Thymus (tissue), 11 donors: ENCODE data around the gene PKNOX2. TPM values are rescaled to one million over a fixed set of nuclear protein-coding genes. Genes with fewer than 3 reads are reported as not detected.

ENCODE experiments used
- DNase-seq, 9 donors: peaks; one replicate each; pipeline ENCODE4 v3.0.0-alpha.2; 2013; ENCODE audit warnings: low spot score in 9 of 9, low read depth in 6 of 9, missing footprints in 1 of 9
- H3K27ac ChIP-seq, 2 donors: one replicate each; pipeline ENCODE4 v1.5.1; 2013; ENCODE audit warnings: control low read depth in 1 of 2, low read depth in 1 of 2, low read length in 1 of 2, mild to moderate bottlenecking in 1 of 2, moderate library complexity in 1 of 2
- H3K27me3 ChIP-seq, 2 donors: one replicate each; pipeline ENCODE4 v1.5.1; 2013; ENCODE audit warnings: low read length in 1 of 2; ENCODE audit not compliant: control insufficient read depth in 2 of 2, insufficient read depth in 1 of 2
- H3K36me3 ChIP-seq, 2 donors: one replicate each; pipeline ENCODE4 v1.5.1; 2013; ENCODE audit warnings: low read length in 1 of 2, mild to moderate bottlenecking in 1 of 2, moderate library complexity in 1 of 2; ENCODE audit not compliant: control insufficient read depth in 2 of 2, insufficient read depth in 2 of 2
- H3K4me1 ChIP-seq, 2 donors: one replicate each; pipeline ENCODE4 v1.5.1; 2013; ENCODE audit warnings: low read length in 2 of 2; ENCODE audit not compliant: control insufficient read depth in 2 of 2, insufficient read depth in 2 of 2
- H3K4me3 ChIP-seq, 2 donors: one replicate each; pipeline ENCODE4 v1.5.1; 2013; ENCODE audit warnings: low read length in 2 of 2, control low read depth in 1 of 2, mild to moderate bottlenecking in 1 of 2
- H3K9me3 ChIP-seq, 2 donors: one replicate each; pipeline ENCODE4 v1.5.1; 2013; ENCODE audit warnings: low read length in 1 of 2, mild to moderate bottlenecking in 1 of 2; ENCODE audit not compliant: control insufficient read depth in 2 of 2, insufficient read depth in 1 of 2
- whole genome bisulfite sequencing: extraction: QIAGEN DNeasy Blood & Tissue Kit; methylation state at CpG from one replicate; pipeline ENCODE4 v1.1.7; 2013; 5-methylcytosine and 5-hydroxymethylcytosine counted together
- polyA plus RNA-seq: library from polyadenylated mRNA; stranded (reverse); fragments of 200-250 nt; gene quantifications from one replicate; pipeline ENCODE4 v1.2.3, GENCODE V29; 2013
- total RNA-seq: library from RNA; stranded (reverse); fragments of 120-200 nt; gene quantifications from one replicate; pipeline ENCODE4 v1.2.4, GENCODE V29; 2013
- donor health status: healthy.

Gene PKNOX2
- total and polyA plus RNA-seq, 2 donors: 1.3 to 2.2 TPM

DNA sequence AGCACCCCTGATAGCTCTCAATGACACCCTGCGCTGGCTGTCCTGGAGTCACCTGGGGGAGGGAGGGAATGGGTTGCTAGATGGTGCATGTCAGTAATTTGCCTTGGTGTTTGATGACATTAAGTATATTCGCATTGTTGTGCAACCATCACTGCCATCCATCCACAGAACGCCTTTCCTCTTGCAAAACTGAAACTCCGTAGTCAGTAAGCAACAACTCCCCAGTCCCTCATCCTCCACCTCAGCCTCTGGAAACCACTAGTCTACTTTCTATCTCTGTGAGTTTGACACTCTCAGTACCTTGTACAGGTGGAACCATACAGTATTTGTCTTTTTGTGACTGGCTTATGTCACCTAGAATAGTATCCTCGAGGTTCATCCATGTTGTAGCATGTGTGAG is 62.6 kb downstream of the PKNOX2 start:
- H3K27ac ChIP-seq: no peak overlapping the region
- WGBS: 92% methylated on average over 5 of the region's 5 CpGs
- no peaks in the 10 kb centered on the region for H3K4me1 ChIP-seq
- H3K9me3 ChIP-seq: no peaks in the 10 kb centered on the region
- peaks cover 0 to 2% of the 10 kb centered on the region in 2 donors for H3K27me3 ChIP-seq
- H3K4me3 ChIP-seq: no peak overlapping the region
- DNase-seq: no peak
- H3K36me3 ChIP-seq: no peaks in the 10 kb centered on the region

DNA sequence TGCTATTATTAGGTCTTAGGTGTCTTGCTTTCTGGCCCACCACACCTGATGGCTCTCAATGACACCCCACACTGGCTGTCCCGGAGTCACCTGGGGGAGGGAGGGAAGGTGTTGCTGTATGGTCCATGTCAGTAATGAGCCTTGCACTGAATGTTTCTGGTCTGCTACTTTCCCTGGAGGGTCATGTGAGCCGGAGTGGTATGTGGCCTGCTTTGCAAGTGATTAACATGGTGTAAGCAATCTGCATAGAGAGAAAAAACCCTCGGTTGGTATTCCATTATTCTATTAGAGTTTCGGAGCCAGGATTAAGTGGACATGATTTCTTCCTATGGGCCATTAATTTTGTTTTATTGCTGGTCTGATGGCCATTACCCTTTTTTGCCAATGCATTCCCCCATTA is 63.9 kb downstream of the PKNOX2 start:
- 85% methylated on average over 4 of the region's 4 CpGs for WGBS
- no peaks in the 10 kb centered on the region for H3K4me1 ChIP-seq
- no peak overlapping the region for H3K27ac ChIP-seq
- no peak for DNase-seq
- peaks cover 0 to 2% of the 10 kb centered on the region in 2 donors for H3K27me3 ChIP-seq
- H3K4me3 ChIP-seq: no peak overlapping the region
- H3K9me3 ChIP-seq: no peaks in the 10 kb centered on the region
- no peaks in the 10 kb centered on the region for H3K36me3 ChIP-seq

DNA sequence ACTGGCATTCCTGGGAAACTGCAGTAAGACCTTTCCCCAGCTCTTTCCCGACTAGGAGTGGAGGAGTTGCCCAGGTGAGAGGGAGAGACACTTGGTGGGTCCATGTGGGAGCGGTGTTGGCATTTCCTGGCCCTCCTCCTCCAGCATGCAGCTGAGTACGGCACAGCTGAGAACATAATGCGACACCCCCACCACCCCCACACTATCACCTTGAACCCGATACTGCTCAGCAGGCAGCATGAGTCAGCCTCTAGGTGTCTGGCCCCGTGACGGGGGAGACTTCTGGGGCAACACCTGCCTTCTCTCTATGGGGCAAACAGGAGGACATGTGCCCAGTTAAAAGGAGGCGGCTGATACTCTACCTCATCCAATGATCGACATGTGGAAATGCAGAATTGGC is 64.4 kb downstream of the PKNOX2 start:
- Histone ChIP-seq H3K36me3 (no peaks in the 10 kb centered on the region), H3K4me1 (no peaks in the 10 kb centered on the region), H3K27ac (no peak overlapping the region), H3K4me3 (no peak overlapping the region), H3K27me3 (peaks cover 0 to 2% of the 10 kb centered on the region in 2 donors), H3K9me3 (no peaks in the 10 kb centered on the region)
- 86% methylated on average over 9 of the region's 9 CpGs for WGBS
- DNase-seq: no peak

DNA sequence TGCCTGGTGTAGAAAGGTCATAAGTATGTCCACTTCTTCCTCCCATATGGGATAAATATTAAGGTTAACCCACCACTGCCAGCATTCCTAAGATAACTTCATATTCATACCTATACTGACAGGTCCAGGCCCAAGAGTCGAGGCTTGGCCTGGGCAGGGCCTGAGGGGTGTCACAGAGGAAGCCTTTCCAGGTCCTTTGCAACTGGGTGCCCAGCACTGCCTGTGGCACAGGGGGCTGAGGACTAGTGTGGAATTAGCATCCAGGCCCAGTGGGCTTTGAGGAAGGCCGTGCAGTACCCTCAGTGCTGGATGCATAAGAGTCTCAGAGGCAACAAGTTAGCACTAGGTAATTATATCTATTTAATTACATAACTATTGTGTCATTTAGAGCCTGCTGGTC is 65.4 kb downstream of the PKNOX2 start:
- 91% methylated on average over 2 of the region's 2 CpGs for WGBS
- no peaks in the 10 kb centered on the region for H3K9me3 ChIP-seq
- no peaks in the 10 kb centered on the region for H3K4me1 ChIP-seq
- H3K27ac ChIP-seq: no peak overlapping the region
- no peak overlapping the region for H3K4me3 ChIP-seq
- H3K27me3 ChIP-seq: peaks cover 0 to 2% of the 10 kb centered on the region in 2 donors
- no peaks in the 10 kb centered on the region for H3K36me3 ChIP-seq
- no peak for DNase-seq

DNA sequence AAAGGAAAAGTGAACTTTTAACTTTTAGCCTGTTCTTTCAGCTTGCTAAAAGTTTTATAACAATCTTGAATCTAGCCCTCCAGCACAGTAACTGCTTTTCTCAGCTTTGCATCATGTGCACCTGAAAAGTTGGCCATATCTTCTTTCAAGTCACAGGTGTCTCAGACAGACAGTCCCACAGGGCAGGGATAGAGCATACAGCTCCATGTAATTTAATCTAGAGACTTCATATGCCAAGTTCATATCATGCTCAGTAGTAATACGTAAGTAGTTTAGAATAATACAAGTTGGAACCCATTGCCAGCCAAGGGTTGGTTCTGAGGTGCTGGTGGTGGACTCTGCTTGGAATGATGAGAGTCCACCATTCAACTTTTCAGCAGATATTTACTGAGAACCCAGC is 68.6 kb downstream of the PKNOX2 start:
- H3K27me3 ChIP-seq: peaks cover 0 to 12% of the 10 kb centered on the region in 2 donors
- 85% methylated on average over 1 of the region's 1 CpG for WGBS
- no peak for DNase-seq
- H3K4me1 ChIP-seq: no peaks in the 10 kb centered on the region
- H3K9me3 ChIP-seq: no peaks in the 10 kb centered on the region
- H3K36me3 ChIP-seq: no peaks in the 10 kb centered on the region
- no peak overlapping the region for H3K27ac ChIP-seq
- H3K4me3 ChIP-seq: no peak overlapping the region

DNA sequence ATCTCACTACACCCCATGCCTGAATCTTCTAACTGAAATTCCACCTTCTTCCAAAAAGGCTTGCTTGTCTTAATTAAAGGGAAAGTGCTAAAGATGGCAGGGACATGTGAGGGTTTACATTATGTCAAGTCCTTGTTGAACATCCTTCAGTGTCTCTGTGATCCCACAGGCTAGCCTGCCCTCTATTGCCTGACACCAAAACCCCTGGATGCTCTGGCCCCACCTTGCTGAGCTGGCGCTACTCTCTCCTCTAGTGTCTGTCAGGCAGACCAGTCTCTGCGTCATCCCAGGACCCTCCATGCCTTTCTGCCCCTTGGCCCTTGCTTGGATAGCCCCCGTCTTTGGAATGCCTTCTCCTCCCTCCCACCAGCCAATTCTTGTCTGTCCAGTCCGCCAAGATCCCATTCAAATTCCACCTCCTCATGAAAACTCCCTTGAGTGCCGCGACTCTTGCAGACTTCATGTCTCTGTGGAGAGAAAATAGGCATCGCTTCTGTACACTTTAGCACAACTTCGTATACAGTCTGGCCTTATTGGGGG is 69.3 kb downstream of the PKNOX2 start:
- WGBS: 80% methylated on average over 8 of the region's 8 CpGs
- no peak overlapping the region for H3K27ac ChIP-seq
- no peak overlapping the region for H3K4me3 ChIP-seq
- H3K9me3 ChIP-seq: no peaks in the 10 kb centered on the region
- H3K27me3 ChIP-seq: peaks cover 0 to 12% of the 10 kb centered on the region in 2 donors
- no peak for DNase-seq
- H3K36me3 ChIP-seq: no peaks in the 10 kb centered on the region
- H3K4me1 ChIP-seq: no peaks in the 10 kb centered on the region

DNA sequence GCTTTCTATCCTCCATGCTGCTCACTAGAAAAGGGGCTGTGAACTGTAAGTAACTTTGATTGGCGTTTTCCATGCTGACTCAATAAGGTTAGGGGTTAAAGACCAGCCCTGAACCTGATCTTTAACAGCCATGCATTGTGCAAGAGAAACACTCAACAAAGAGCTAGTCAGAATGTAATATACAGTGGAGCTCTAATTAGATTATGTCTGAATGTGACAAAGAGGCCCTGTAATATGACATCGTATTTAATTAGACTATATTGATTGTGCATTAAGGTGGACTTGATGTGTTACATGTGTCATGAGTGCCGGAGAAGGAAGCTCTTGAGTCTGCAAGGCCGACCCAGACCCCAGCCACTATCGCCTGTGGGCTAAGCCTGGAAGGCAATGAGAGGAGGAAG is 70.5 kb downstream of the PKNOX2 start:
- Histone ChIP-seq H3K27ac (no peak overlapping the region), H3K4me1 (no peaks in the 10 kb centered on the region), H3K36me3 (no peaks in the 10 kb centered on the region), H3K9me3 (no peaks in the 10 kb centered on the region), H3K4me3 (no peak overlapping the region), H3K27me3 (peaks cover 0 to 19% of the 10 kb centered on the region in 2 donors)
- no peak for DNase-seq
- WGBS: 63% methylated on average over 5 of the region's 5 CpGs

DNA sequence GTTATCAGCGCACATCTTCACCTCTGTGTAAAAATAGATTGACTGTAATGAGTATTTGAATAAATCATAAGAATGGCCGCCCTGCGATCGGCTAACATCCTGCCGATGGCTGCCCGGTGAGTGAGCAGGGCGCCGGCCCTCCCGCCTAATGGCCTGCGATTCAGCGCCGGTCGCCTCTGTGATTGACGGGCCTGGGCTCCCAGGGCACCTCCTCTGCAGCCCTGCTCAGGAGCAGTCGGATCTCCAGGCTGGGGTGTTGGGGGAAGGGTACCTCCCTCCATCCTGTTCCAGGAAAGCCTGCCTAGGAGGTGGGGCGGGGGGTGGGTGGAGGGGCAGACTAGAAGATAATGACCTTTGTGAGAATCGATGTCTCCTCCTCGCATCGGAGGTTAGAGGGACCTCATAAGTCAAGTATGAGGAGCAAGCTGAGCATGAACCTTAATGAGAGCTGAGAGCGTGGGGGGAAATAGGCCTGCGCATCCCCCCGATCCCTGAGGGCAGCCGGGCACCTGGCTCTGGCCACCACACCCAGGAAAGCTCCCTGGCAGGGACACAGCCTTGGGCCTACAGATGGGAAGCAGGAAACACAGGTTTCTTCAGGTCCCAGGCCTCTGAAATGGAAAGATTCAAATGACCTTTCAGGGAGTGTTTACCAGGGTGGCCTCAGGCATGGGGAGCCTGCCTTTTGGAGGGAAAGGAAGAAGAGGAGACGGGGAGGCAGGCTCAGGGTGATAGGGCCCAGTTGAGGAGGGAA is 71.7 kb downstream of the PKNOX2 start:
- DNase-seq: no peak
- Histone ChIP-seq H3K27me3 (peaks cover 0 to 25% of the 10 kb centered on the region in 2 donors), H3K4me3 (no peak overlapping the region), H3K36me3 (no peaks in the 10 kb centered on the region), H3K9me3 (no peaks in the 10 kb centered on the region), H3K27ac (no peak overlapping the region), H3K4me1 (no peaks in the 10 kb centered on the region)
- WGBS: 78% methylated on average over 24 of the region's 24 CpGs

DNA sequence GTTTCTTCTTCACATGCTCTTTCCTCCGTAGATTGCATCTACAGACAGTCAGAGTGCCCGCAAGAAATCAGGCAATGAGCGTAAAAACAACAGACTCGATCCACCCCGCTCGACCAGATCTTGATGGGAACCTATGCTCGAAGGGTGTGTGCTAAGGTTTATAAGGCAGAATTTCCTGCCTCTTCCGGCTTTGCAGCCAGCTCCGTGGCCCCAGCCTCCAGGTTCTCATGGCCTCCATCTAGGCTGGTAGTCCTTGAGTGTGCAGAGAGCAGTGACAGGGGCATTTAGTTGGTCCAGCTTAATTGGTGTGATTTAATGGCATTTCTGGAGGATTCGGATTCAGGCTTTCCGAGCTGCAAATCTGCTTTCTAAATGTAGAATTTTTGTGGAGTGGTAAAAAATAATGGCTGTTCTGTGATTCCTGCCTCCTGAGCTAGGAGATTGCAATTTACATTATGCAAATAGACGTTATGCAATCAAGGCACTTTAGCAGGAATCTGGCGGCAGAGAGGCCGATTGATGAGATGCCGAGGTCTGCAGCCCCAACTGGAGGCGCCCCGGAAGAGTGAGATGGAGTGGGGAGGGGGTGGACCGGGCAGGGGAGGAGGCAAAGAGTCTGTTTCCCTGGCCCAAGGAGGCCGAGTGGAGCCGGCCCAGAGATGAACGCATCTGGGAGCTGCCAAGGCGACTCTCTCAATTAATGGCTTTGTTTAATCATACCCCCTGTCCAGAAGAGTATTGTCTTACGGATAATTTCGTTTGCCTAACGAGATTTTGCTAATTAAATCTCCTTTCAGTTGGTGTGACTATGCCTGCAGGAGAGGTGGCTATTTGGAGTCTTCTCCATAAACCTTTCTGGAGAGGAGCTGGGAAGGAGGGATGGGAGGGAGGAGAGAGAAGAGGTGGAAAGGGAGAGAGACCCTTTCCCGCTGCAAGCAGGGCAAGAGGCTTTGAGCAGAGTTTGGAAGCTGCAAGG is 75.3 kb downstream of the PKNOX2 start:
- WGBS: 62% methylated on average over 26 of the region's 26 CpGs
- DNase-seq: no peak

More for the DNA sequence above, 75.3 kb downstream of the PKNOX2 start:
- no peaks in the 10 kb centered on the region for H3K36me3 ChIP-seq
- peaks cover 0 to 25% of the 10 kb centered on the region in 2 donors for H3K27me3 ChIP-seq
- H3K4me1 ChIP-seq: no peaks in the 10 kb centered on the region
- H3K4me3 ChIP-seq: no peak overlapping the region
- no peaks in the 10 kb centered on the region for H3K9me3 ChIP-seq
- no peak overlapping the region for H3K27ac ChIP-seq
